Lower leg skin (tissue), 4 donors: Measurements from ENCODE around the gene C5orf58. TPM values are rescaled to one million over a fixed set of nuclear protein-coding genes. Genes with fewer than 3 reads are reported as not detected.

Experiments
- DNase-seq, 2 donors: peaks; one replicate each; pipeline ENCODE4 v3.0.0-alpha.2; 2019; ENCODE audit warnings: low spot score in 2 of 2
- H3K4me3 ChIP-seq: fragments of 200-600 bp; sonication (generic); 2 replicates; pipeline ENCODE4 v1.5.1; 2017; ENCODE audit warnings: mild to moderate bottlenecking, low read depth; ENCODE audit not compliant: poor library complexity, severe bottlenecking
- CTCF ChIP-seq, 3 donors: fragments of 450-650 bp; IDR thresholded peaks; one replicate each; pipeline ENCODE4 v1.5.1; 2016; ENCODE audit warnings: antibody characterized with exemption in 3 of 3, mild to moderate bottlenecking in 3 of 3, moderate library complexity in 2 of 3
- POLR2A ChIP-seq, 2 donors: fragments of 450-650 bp; IDR thresholded peaks; one replicate each; pipeline ENCODE4 v1.6.1; 2016 to 2017; ENCODE audit warnings: antibody characterized with exemption in 2 of 2, mild to moderate bottlenecking in 1 of 2, moderate library complexity in 1 of 2
- WGBS, 2 donors: methylation state at CpG; one replicate each; pipeline ENCODE4 v1.1.5; 2018; 5-methylcytosine and 5-hydroxymethylcytosine counted together
- intact Hi-C: fragments of 100-400 bp; cut with DNase I; formaldehyde crosslinking; loops from one replicate; pipeline ENCODE4 v1.15.0; 2023; ENCODE audit warnings: low total_unique reads
- total RNA-seq, 4 donors: library from RNA; depleted of rRNA; stranded (reverse); fragments of >200 nt; gene quantifications; one replicate each; pipeline ENCODE4 v1.1.0, GENCODE V29; 2016

C5orf58 gene
- total RNA-seq, 4 donors from 2014 or later, result 0.19 TPM; not detected in 3

GRCh38 chr5:170223906-170224305 lies 8.9 kb upstream of the C5orf58 start:
- intact Hi-C loops, result no loop called here
- TF ChIP-seq CTCF (IDR thresholded peaks at IDR 0.05) (no peak), POLR2A (IDR thresholded peaks at IDR 0.05) (no peak)
- no peak for DNase-seq
- no peak overlapping the region for H3K4me3 ChIP-seq
- WGBS, 2 donors, result 59 to 62% methylated on average over 5 of the region's 5 CpGs

- no peak for TF ChIP-seq CTCF (IDR thresholded peaks at IDR 0.05)
- TF ChIP-seq POLR2A (IDR thresholded peaks at IDR 0.05), result no peak
- WGBS, 2 donors, result 60 to 64% methylated on average over 7 of the region's 7 CpGs
- DNase-seq, result peak; percentile 86 to 94
- intact Hi-C loops, result no loop called here
- H3K4me3 ChIP-seq, result no peak overlapping the region
Measured at GRCh38 chr5:170225326-170226128, 7.3 kb upstream of the C5orf58 start.

GRCh38 chr5:170226129-170226615 lies 6.6 kb upstream of the C5orf58 start:
- no peak for DNase-seq
- H3K4me3 ChIP-seq, result no peak overlapping the region
- intact Hi-C loops, result no loop called here
- 76 to 78% methylated on average over 9 of the region's 9 CpGs for WGBS, 2 donors
- no peak for TF ChIP-seq POLR2A (IDR thresholded peaks at IDR 0.05)
- no peak for TF ChIP-seq CTCF (IDR thresholded peaks at IDR 0.05)

- WGBS, 2 donors, result 39 to 51% methylated on average over 2 of the region's 2 CpGs
- peak in 1 of 2 donors; percentile 47 for DNase-seq
- H3K4me3 ChIP-seq, result no peak overlapping the region
- intact Hi-C loops, result no loop called here
- TF ChIP-seq POLR2A (IDR thresholded peaks at IDR 0.05) (no peak), CTCF (IDR thresholded peaks at IDR 0.05) (no peak)
Measured at GRCh38 chr5:170226661-170227060, 6.1 kb upstream of the C5orf58 start.

GRCh38 chr5:170228762-170229435 lies 3.9 kb upstream of the C5orf58 start:
- H3K4me3 ChIP-seq, result no peak overlapping the region
- 62 to 68% methylated on average over 6 of the region's 6 CpGs for WGBS, 2 donors
- DNase-seq, result no peak
- TF ChIP-seq POLR2A (IDR thresholded peaks at IDR 0.05) (no peak), CTCF (IDR thresholded peaks at IDR 0.05) (no peak)
- intact Hi-C loops, result no loop called here
